ENCODE data around the gene CASP10. TPM values are rescaled to one million over a fixed set of nuclear protein-coding genes. Genes with fewer than 3 reads are reported as not detected.

CASP10 gene
- total and polyA plus RNA-seq, 9 of the 15 experiments (the other 6 are each of a cell fraction or from before 2014, with no cell fraction given), result 7.1 to 20.4 (median 10.8) TPM

DNA sequence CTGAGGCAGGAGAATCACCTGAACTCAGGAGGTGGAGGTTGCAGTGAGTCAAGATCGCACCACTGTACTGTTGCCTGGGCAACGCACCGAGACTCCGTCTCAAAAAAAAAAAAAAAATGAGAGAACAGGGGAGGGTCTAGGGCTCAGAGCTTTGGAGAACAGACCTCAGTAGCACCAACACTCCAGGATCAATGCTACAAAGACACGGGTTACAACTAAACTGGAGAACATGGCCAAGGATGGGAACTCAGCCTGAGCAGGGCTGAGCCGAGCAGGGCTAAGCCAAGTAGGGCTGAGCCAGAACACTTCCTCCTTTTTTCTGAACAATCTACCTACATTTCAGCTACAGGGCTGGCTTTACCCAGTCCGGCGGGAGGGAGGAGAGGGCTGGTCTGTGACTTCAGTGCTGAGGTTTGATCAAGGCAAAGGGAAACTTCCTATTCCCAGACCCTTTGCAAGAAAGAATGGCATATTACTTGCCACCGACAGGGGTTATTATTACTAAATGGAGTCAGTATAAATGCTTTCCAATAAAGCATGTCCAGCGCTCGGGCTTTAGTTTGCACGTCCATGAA is 74.5 kb downstream of the CASP10 start (continued):
- TF ChIP-seq, protein P1, sequence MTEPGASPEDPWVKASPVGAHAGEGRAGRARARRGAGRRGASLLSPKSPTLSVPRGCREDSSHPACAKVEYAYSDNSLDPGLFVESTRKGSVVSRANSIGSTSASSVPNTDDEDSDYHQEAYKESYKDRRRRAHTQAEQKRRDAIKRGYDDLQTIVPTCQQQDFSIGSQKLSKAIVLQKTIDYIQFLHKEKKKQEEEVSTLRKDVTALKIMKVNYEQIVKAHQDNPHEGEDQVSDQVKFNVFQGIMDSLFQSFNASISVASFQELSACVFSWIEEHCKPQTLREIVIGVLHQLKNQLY (CRISPR knock-in tag; conservative IDR thresholded peaks at IDR 0.05), result no peak
- TF ChIP-seq NKRF (IDR thresholded peaks at IDR 0.05; ENCODE audit: borderline replicate concordance) (no peak), RBFOX2 (IDR thresholded peaks at IDR 0.05; ENCODE audit: low read depth, low read length) (0 out of 2 replicates have a peak, but pooled peaks have one; percentile 30), ZNF197 (CRISPR knock-in tag; IDR thresholded peaks at IDR 0.05; ENCODE audit: low read depth) (no peak), CREBBP (IDR thresholded peaks at IDR 0.05; ENCODE audit: low read depth, low read length) (no peak), MTA1 (IDR thresholded peaks at IDR 0.05; ENCODE audit: borderline replicate concordance) (0 out of 2 replicates have a peak, but pooled peaks have one; percentile 2), ZNF655 (CRISPR knock-in tag; IDR thresholded peaks at IDR 0.05) (no peak), TAF1 (IDR thresholded peaks at IDR 0.05; ENCODE audit: control insufficient read depth, extremely low read depth, insufficient read depth, low read length, severe bottlenecking) (peak; percentile 32), RFX1 (IDR thresholded peaks at IDR 0.05) (peak; percentile 86), HMBOX1 (IDR thresholded peaks at IDR 0.05) (peak; percentile 46; the same call in 1 of the 2 replicates), MAZ (CRISPR knock-in tag; conservative IDR thresholded peaks at IDR 0.05 in 1 of 2, IDR thresholded peaks at IDR 0.05 in 1 of 2) (peak in 1 of 2 experiments; percentile 73; a peak in 2 of 4 replicates), MCM3 (IDR thresholded peaks at IDR 0.05) (no peak), ZNF644 (tag; IDR thresholded peaks at IDR 0.05; ENCODE audit: low read depth) (no peak), KDM5B (IDR thresholded peaks at IDR 0.05; ENCODE audit: insufficient replicate concordance, low read depth, low read length) (no peak), NRF1 (conservative IDR thresholded peaks at IDR 0.05 in 1 of 2, IDR thresholded peaks at IDR 0.05 in 1 of 2) (0 out of 4 replicates have a peak, but pooled peaks have one; percentile 14 to 40), KHSRP (IDR thresholded peaks at IDR 0.05) (no peak), RAD51 (IDR thresholded peaks at IDR 0.05; ENCODE audit: borderline replicate concordance, low read depth) (no peak), ZNF212 (CRISPR knock-in tag; IDR thresholded peaks at IDR 0.05) (no peak)
- TF ChIP-seq, protein P2, sequence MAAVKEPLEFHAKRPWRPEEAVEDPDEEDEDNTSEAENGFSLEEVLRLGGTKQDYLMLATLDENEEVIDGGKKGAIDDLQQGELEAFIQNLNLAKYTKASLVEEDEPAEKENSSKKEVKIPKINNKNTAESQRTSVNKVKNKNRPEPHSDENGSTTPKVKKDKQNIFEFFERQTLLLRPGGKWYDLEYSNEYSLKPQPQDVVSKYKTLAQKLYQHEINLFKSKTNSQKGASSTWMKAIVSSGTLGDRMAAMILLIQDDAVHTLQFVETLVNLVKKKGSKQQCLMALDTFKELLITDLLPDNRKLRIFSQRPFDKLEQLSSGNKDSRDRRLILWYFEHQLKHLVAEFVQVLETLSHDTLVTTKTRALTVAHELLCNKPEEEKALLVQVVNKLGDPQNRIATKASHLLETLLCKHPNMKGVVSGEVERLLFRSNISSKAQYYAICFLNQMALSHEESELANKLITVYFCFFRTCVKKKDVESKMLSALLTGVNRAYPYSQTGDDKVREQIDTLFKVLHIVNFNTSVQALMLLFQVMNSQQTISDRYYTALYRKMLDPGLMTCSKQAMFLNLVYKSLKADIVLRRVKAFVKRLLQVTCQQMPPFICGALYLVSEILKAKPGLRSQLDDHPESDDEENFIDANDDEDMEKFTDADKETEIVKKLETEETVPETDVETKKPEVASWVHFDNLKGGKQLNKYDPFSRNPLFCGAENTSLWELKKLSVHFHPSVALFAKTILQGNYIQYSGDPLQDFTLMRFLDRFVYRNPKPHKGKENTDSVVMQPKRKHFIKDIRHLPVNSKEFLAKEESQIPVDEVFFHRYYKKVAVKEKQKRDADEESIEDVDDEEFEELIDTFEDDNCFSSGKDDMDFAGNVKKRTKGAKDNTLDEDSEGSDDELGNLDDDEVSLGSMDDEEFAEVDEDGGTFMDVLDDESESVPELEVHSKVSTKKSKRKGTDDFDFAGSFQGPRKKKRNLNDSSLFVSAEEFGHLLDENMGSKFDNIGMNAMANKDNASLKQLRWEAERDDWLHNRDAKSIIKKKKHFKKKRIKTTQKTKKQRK (IDR thresholded peaks at IDR 0.05; ENCODE audit: borderline replicate concordance, low read depth, low read length), result no peak

All from K562 (cell line).